ENCODE data around the gene RPL34. TPM values are rescaled to one million over a fixed set of nuclear protein-coding genes. Genes with fewer than 3 reads are reported as not detected.

RPL34 gene
- total RNA-seq, 2 experiments from 2014 or later, result 1,024 to 1,097 TPM

- no peak for DNase-seq
- Mint-ChIP-seq H3K36me3 (ENCODE audit: low read depth) (peaks cover under 1% of the 10 kb centered on the region), H3K27ac (no peak overlapping the region), H3K4me3 (no peak overlapping the region), H3K4me1 (ENCODE audit: low read depth) (peaks cover 12% of the 10 kb centered on the region), H3K27me3 (ENCODE audit: low read depth) (no peaks in the 10 kb centered on the region), H3K9me3 (ENCODE audit: insufficient read depth) (no peaks in the 10 kb centered on the region)
- no peak for ATAC-seq
- POLR2A ChIA-PET, result no interaction called here
- CTCF ChIA-PET, result no interaction called here
Observed at GRCh38 chr4:108601532-108601931, 18.8 kb upstream of the RPL34 start.

- H3K27ac Mint-ChIP-seq, result no peak overlapping the region
- POLR2A ChIA-PET, result no interaction called here
- DNase-seq, result no peak
- peaks cover 5% of the 10 kb centered on the region for H3K36me3 Mint-ChIP-seq (ENCODE audit: low read depth)
- ATAC-seq, result no peak
- CTCF ChIA-PET, result interaction anchor here (1.1 kb wide), 1 partner anchor 29 kb away, joined by 4 read pairs; no protein-coding TSS in a partner anchor
- no peaks in the 10 kb centered on the region for H3K27me3 Mint-ChIP-seq (ENCODE audit: low read depth)
- peaks cover 12% of the 10 kb centered on the region for H3K4me1 Mint-ChIP-seq (ENCODE audit: low read depth)
- H3K4me3 Mint-ChIP-seq, result no peak overlapping the region
- no peaks in the 10 kb centered on the region for H3K9me3 Mint-ChIP-seq (ENCODE audit: insufficient read depth)
Observed at GRCh38 chr4:108602163-108602562, 18.2 kb upstream of the RPL34 start.

- POLR2A ChIA-PET, result no interaction called here
- ATAC-seq (no peak), DNase-seq (no peak)
- H3K4me1 Mint-ChIP-seq (ENCODE audit: low read depth), result no peaks in the 10 kb centered on the region
- H3K9me3 Mint-ChIP-seq (ENCODE audit: insufficient read depth), result no peaks in the 10 kb centered on the region
- H3K36me3 Mint-ChIP-seq (ENCODE audit: low read depth), result peaks cover 8% of the 10 kb centered on the region
- no peaks in the 10 kb centered on the region for H3K27me3 Mint-ChIP-seq (ENCODE audit: low read depth)
- H3K27ac Mint-ChIP-seq, result no peak overlapping the region
- no peak overlapping the region for H3K4me3 Mint-ChIP-seq
- CTCF ChIA-PET, result interaction anchor here (1.4 kb wide), 1 partner anchor 13 kb away, joined by 4 read pairs; the partner anchor contains the start of gene RPL34
Observed at GRCh38 chr4:108607079-108607815, 13.1 kb upstream of the RPL34 start.

- CTCF ChIA-PET, result interaction anchor here (1.0 kb wide), 1 partner anchor 592 kb away, joined by 3 read pairs; no protein-coding TSS in a partner anchor
- Mint-ChIP-seq H3K27me3 (ENCODE audit: low read depth) (no peaks in the 10 kb centered on the region), H3K9me3 (ENCODE audit: insufficient read depth) (peaks cover 16% of the 10 kb centered on the region), H3K27ac (no peak overlapping the region), H3K36me3 (ENCODE audit: low read depth) (peaks cover 23% of the 10 kb centered on the region), H3K4me3 (no peak overlapping the region), H3K4me1 (ENCODE audit: low read depth) (no peaks in the 10 kb centered on the region)
- ATAC-seq (no peak), DNase-seq (no peak)
- POLR2A ChIA-PET, result interaction anchor here (0.6 to 0.9 kb wide), 2 partner anchors 9 to 30 kb away, joined by 3 read pairs; partner anchors contain the start of gene RPL34
Observed at GRCh38 chr4:108611365-108611764, 9.0 kb upstream of the RPL34 start.

- no peaks in the 10 kb centered on the region for H3K4me1 Mint-ChIP-seq (ENCODE audit: low read depth)
- H3K4me3 Mint-ChIP-seq, result no peak overlapping the region
- no peaks in the 10 kb centered on the region for H3K27me3 Mint-ChIP-seq (ENCODE audit: low read depth)
- POLR2A ChIA-PET, result no interaction called here
- no peak overlapping the region for H3K27ac Mint-ChIP-seq
- H3K9me3 Mint-ChIP-seq (ENCODE audit: insufficient read depth), result peaks cover 16% of the 10 kb centered on the region
- no peak for ATAC-seq
- peaks cover 29% of the 10 kb centered on the region for H3K36me3 Mint-ChIP-seq (ENCODE audit: low read depth)
- CTCF ChIA-PET, result interaction anchor here (1.0 kb wide), 1 partner anchor 593 kb away, joined by 3 read pairs; no protein-coding TSS in a partner anchor
- no peak for DNase-seq
Observed at GRCh38 chr4:108612365-108612764, 8.0 kb upstream of the RPL34 start.

GRCh38 chr4:108619372-108620100 is 840 bp upstream of the RPL34 start:
- Mint-ChIP-seq H3K4me1 (ENCODE audit: low read depth) (peaks cover 43% of the 10 kb centered on the region), H3K27ac (peak overlapping the region; percentile 89), H3K36me3 (ENCODE audit: low read depth) (peaks cover 62% of the 10 kb centered on the region), H3K9me3 (ENCODE audit: insufficient read depth) (peaks cover 14% of the 10 kb centered on the region), H3K27me3 (ENCODE audit: low read depth) (no peaks in the 10 kb centered on the region), H3K4me3 (peak overlapping the region; percentile 87)
- POLR2A ChIA-PET, result interaction anchor here (0.6 to 2.5 kb wide), 5 partner anchors 10 to 630 kb away, joined by 3 to 18 read pairs (median 4); partner anchors contain the start of genes HADH and OSTC
- CTCF ChIA-PET, result interaction anchor here (0.5 to 2.1 kb wide), 9 partner anchors 10 to 603 kb away, joined by 3 to 13 read pairs (median 4); no protein-coding TSS in a partner anchor
- peak; percentile 64 for DNase-seq
- ATAC-seq, result peak; percentile 30

GRCh38 chr4:108620933-108621905 is 843 bp downstream of the RPL34 start:
- peaks cover 48% of the 10 kb centered on the region for H3K4me1 Mint-ChIP-seq (ENCODE audit: low read depth)
- peak overlapping the region; percentile 87 for H3K4me3 Mint-ChIP-seq
- H3K27ac Mint-ChIP-seq, result peak overlapping the region; percentile 89
- CTCF ChIA-PET, result interaction anchor here (0.8 to 2.1 kb wide), 2 partner anchors 25 to 602 kb away, joined by 4 to 13 read pairs; no protein-coding TSS in a partner anchor
- no peaks in the 10 kb centered on the region for H3K27me3 Mint-ChIP-seq (ENCODE audit: low read depth)
- no peaks in the 10 kb centered on the region for H3K9me3 Mint-ChIP-seq (ENCODE audit: insufficient read depth)
- ATAC-seq (no peak), DNase-seq (peak; percentile 28)
- H3K36me3 Mint-ChIP-seq (ENCODE audit: low read depth), result peaks cover 66% of the 10 kb centered on the region
- POLR2A ChIA-PET, result interaction anchor here (1.0 to 2.5 kb wide), 2 partner anchors 10 to 29 kb away, joined by 3 to 18 read pairs; partner anchors contain the start of gene OSTC

GRCh38 chr4:108622022-108622421 is 1.6 kb downstream of the RPL34 start:
- CTCF ChIA-PET, result interaction anchor here (0.8 kb wide), 1 partner anchor 24 kb away, joined by 4 read pairs; no protein-coding TSS in a partner anchor
- peaks cover 48% of the 10 kb centered on the region for H3K4me1 Mint-ChIP-seq (ENCODE audit: low read depth)
- DNase-seq, result no peak
- no peaks in the 10 kb centered on the region for H3K9me3 Mint-ChIP-seq (ENCODE audit: insufficient read depth)
- H3K4me3 Mint-ChIP-seq, result peak overlapping the region; percentile 87
- H3K36me3 Mint-ChIP-seq (ENCODE audit: low read depth), result peaks cover 65% of the 10 kb centered on the region
- H3K27me3 Mint-ChIP-seq (ENCODE audit: low read depth), result no peaks in the 10 kb centered on the region
- H3K27ac Mint-ChIP-seq, result no peak overlapping the region
- no peak for ATAC-seq
- POLR2A ChIA-PET, result interaction anchor here (0.6 to 2.5 kb wide), 2 partner anchors 14 to 28 kb away, joined by 4 to 18 read pairs; partner anchors contain the start of gene OSTC

GRCh38 chr4:108622828-108623227 is 2.5 kb downstream of the RPL34 start:
- ATAC-seq, result no peak
- Mint-ChIP-seq H3K9me3 (ENCODE audit: insufficient read depth) (no peaks in the 10 kb centered on the region), H3K27ac (peak overlapping the region; percentile 2), H3K36me3 (ENCODE audit: low read depth) (peaks cover 62% of the 10 kb centered on the region), H3K4me3 (peak overlapping the region; percentile 87), H3K4me1 (ENCODE audit: low read depth) (peaks cover 48% of the 10 kb centered on the region), H3K27me3 (ENCODE audit: low read depth) (no peaks in the 10 kb centered on the region)
- DNase-seq, result no peak
- CTCF ChIA-PET, result no interaction called here
- POLR2A ChIA-PET, result interaction anchor here (2.4 kb wide), 1 partner anchor 27 kb away, joined by 8 read pairs; the partner anchor contains the start of gene OSTC

GRCh38 chr4:108624263-108625056 is 4.1 kb downstream of the RPL34 start:
- ATAC-seq, result no peak
- DNase-seq, result no peak
- Mint-ChIP-seq H3K4me3 (no peak overlapping the region), H3K9me3 (ENCODE audit: insufficient read depth) (no peaks in the 10 kb centered on the region), H3K36me3 (ENCODE audit: low read depth) (peaks cover 68% of the 10 kb centered on the region), H3K27ac (peak overlapping the region; percentile 41), H3K4me1 (ENCODE audit: low read depth) (peaks cover 40% of the 10 kb centered on the region), H3K27me3 (ENCODE audit: low read depth) (no peaks in the 10 kb centered on the region)
- CTCF ChIA-PET, result interaction anchor here (1.2 to 1.4 kb wide), 2 partner anchors 14 to 606 kb away, joined by 3 to 5 read pairs; no protein-coding TSS in a partner anchor
- POLR2A ChIA-PET, result interaction anchor here (0.6 to 2.4 kb wide), 4 partner anchors 11 to 589 kb away, joined by 4 to 8 read pairs (median 5); partner anchors contain the start of gene OSTC

Data from activated CD8-positive, alpha-beta T cell treated with anti-CD3 and anti-CD28 coated beads, Interleukin-2, amount 10 ng/mL, durations not matched to agents 7 days and 5 days (primary cell).